Keratinocyte (primary cell): ENCODE measurements around the gene PANX2. TPM values are rescaled to one million over a fixed set of nuclear protein-coding genes. Genes with fewer than 3 reads are reported as not detected.
A peak's percentile ranks its signal among the peaks of the same experiment; 100 is the strongest.

Experiments used
- DNase-seq: peaks from one replicate; pipeline ENCODE4 v3.0.0-alpha.2; 2011; ENCODE audit warnings: low read depth, missing footprints, low spot score
- FAIRE-seq: peaks from 2 replicates; lab custom pipeline; 2011; peaks lifted over from hg19 to GRCh38; lab: Jason Lieb, UNC
- H2AFZ ChIP-seq: 2 replicates; pipeline ENCODE4 v1.6.0; 2012; ENCODE audit warnings: low read length, control low read depth, inconsistent platforms; ENCODE audit not compliant: control insufficient read depth
- H3K27ac ChIP-seq: 2 replicates; pipeline ENCODE4 v1.5.1; 2011; ENCODE audit warnings: low read length; ENCODE audit not compliant: control insufficient read depth, insufficient read depth
- H3K27me3 ChIP-seq: 3 replicates; pipeline ENCODE4 v1.6.0; 2011; ENCODE audit warnings: low read length; ENCODE audit not compliant: control insufficient read depth, insufficient read depth; ENCODE audit errors: extremely low read depth
- H3K36me3 ChIP-seq, 2 experiments: 2 replicates in 1 of 2; 3 replicates in 1 of 2; pipeline ENCODE4 v1.5.1; 2011; ENCODE audit warnings: low read length in 2 of 2, mild to moderate bottlenecking in 1 of 2; ENCODE audit not compliant: control insufficient read depth in 2 of 2, insufficient read depth in 2 of 2; ENCODE audit errors: extremely low read depth in 1 of 2
- H3K4me1 ChIP-seq: 3 replicates; pipeline ENCODE4 v1.5.1; 2011; ENCODE audit warnings: low read length; ENCODE audit not compliant: control insufficient read depth, insufficient read depth; ENCODE audit errors: extremely low read depth
- H3K4me2 ChIP-seq: 3 replicates; pipeline ENCODE4 v1.6.0; 2011; ENCODE audit warnings: low read depth, low read length; ENCODE audit not compliant: control insufficient read depth, insufficient read depth; ENCODE audit errors: extremely low read depth
- H3K4me3 ChIP-seq, 3 experiments: fragments of 200-600 bp in 1 of 3; sonication (generic) in 1 of 3; 2 replicates in 2 of 3; 3 replicates in 1 of 3; pipeline ENCODE4 v1.5.1; 2011 to 2016; ENCODE audit warnings: low read length in 3 of 3, mild to moderate bottlenecking in 3 of 3, control low read depth in 2 of 3, inconsistent platforms in 1 of 3, low read depth in 1 of 3, mixed read lengths in 1 of 3, mixed run types in 1 of 3, moderate library complexity in 1 of 3; ENCODE audit not compliant: control insufficient read depth in 2 of 3, insufficient read depth in 2 of 3; ENCODE audit errors: extremely low read depth in 1 of 3
- H3K79me2 ChIP-seq: 2 replicates; pipeline ENCODE4 v1.6.0; 2012; ENCODE audit warnings: low read length; ENCODE audit not compliant: control insufficient read depth, insufficient read depth
- H3K9ac ChIP-seq: 3 replicates; pipeline ENCODE4 v1.6.0; 2011; ENCODE audit warnings: low read length; ENCODE audit not compliant: control insufficient read depth, insufficient read depth; ENCODE audit errors: extremely low read depth
- H3K9me1 ChIP-seq: 3 replicates; pipeline ENCODE4 v1.6.0; 2011; ENCODE audit warnings: low read length; ENCODE audit not compliant: control insufficient read depth, insufficient read depth; ENCODE audit errors: extremely low read depth
- H3K9me3 ChIP-seq: 2 replicates; pipeline ENCODE4 v1.5.1; 2012; ENCODE audit warnings: low read depth, low read length; ENCODE audit not compliant: control insufficient read depth
- H4K20me1 ChIP-seq: 3 replicates; pipeline ENCODE4 v1.6.0; 2011; ENCODE audit warnings: low read length; ENCODE audit not compliant: control insufficient read depth, insufficient read depth; ENCODE audit errors: extremely low read depth
- EZH2 ChIP-seq: IDR thresholded peaks from one replicate; pipeline ENCODE4 v1.6.1; 2012; ENCODE audit warnings: inconsistent platforms, mild to moderate bottlenecking, low read length, moderate library complexity
- dilution Hi-C: fragments of 300-500 bp; cut with MboI; formaldehyde crosslinking; loops from one replicate; pipeline ENCODE4 v1.7.0; 2020; ENCODE audit warnings: low sequenced_read_pairs; ENCODE audit not compliant: extremely low pct_ligation_motif_present
- polyA plus RNA-seq, 5 experiments: library from polyadenylated mRNA; depleted of rRNA in 3 of 5; stranded (reverse) in 3 of 5; stranded (forward) in 1 of 5; unstranded in 1 of 5; fragments of >200 nt; gene quantifications; 1 replicate in 1 of 5; 2 replicates in 3 of 5; 3 replicates in 1 of 5; pipeline versions ENCODE4 v1.2.1 to v1.2.3, GENCODE V29; 2011 to 2012; ENCODE audit warnings: missing spikeins in 2 of 5, low read depth in 1 of 5, low replicate concordance in 1 of 5
- TF ChIP-seq, protein P1 (sequence below), 3 experiments: IDR thresholded peaks in 1 of 3; conservative IDR thresholded peaks in 1 of 3; optimal IDR thresholded peaks in 1 of 3; 2 replicates in 2 of 3; 3 replicates in 1 of 3; pipeline versions ENCODE3 to v1.5.1; 2011; ENCODE audit warnings: low read length in 3 of 3, mild to moderate bottlenecking in 3 of 3, moderate library complexity in 2 of 3, control low read depth in 1 of 3, inconsistent platforms in 1 of 3; ENCODE audit not compliant: insufficient read depth in 2 of 3; ENCODE audit errors: extremely low read depth in 1 of 3

The PANX2 gene
- polyA plus RNA-seq, 1 donor (not counting 4 experiments of a cell fraction or from before 2014, with no cell fraction given), result 0.22 TPM

DNA sequence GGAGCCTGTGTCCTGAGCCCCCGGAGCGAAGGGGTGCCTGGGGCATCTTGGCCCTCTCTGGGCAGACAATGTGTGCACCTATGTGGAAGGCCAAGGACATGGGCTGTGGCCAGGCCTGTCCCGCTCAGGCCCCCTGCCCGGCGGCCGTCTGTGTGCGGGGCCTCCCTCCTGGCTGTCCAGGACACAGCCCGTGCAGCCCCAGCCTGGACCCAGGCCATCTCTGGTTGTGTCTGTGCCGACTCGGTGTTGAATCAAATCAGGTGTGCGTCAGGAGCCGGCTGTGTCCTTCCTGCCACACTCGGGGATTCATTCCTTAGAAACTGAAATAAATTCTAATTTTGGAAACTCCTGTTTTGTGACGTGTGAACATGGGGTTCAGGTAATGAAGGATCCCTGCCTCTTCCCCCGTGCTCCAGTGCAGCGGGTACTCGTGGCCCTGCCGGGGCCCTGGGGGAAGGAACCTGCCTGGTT lies 28.8 kb downstream of the PANX2 start:
- peaks cover 13% of the 10 kb centered on the region for H3K79me2 ChIP-seq
- peak overlapping the region; percentile 9 for H3K9ac ChIP-seq
- peaks cover 11% of the 10 kb centered on the region for H3K4me1 ChIP-seq
- no peaks in the 10 kb centered on the region for H4K20me1 ChIP-seq
- H3K9me1 ChIP-seq, result peaks cover 2% of the 10 kb centered on the region
- TF ChIP-seq, protein P1, sequence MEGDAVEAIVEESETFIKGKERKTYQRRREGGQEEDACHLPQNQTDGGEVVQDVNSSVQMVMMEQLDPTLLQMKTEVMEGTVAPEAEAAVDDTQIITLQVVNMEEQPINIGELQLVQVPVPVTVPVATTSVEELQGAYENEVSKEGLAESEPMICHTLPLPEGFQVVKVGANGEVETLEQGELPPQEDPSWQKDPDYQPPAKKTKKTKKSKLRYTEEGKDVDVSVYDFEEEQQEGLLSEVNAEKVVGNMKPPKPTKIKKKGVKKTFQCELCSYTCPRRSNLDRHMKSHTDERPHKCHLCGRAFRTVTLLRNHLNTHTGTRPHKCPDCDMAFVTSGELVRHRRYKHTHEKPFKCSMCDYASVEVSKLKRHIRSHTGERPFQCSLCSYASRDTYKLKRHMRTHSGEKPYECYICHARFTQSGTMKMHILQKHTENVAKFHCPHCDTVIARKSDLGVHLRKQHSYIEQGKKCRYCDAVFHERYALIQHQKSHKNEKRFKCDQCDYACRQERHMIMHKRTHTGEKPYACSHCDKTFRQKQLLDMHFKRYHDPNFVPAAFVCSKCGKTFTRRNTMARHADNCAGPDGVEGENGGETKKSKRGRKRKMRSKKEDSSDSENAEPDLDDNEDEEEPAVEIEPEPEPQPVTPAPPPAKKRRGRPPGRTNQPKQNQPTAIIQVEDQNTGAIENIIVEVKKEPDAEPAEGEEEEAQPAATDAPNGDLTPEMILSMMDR (optimal IDR thresholded peaks at IDR 0.05 in 1 of 3, IDR thresholded peaks at IDR 0.05 in 1 of 3, conservative IDR thresholded peaks at IDR 0.05 in 1 of 3; ENCODE audit: extremely low read depth in 1 of 3, insufficient read depth in 2 of 3, low read length in 3 of 3), result no peak
- TF ChIP-seq EZH2, result no peak
- dilution Hi-C loops, result no loop called here
- no peak overlapping the region for H3K27ac ChIP-seq
- DNase-seq (no peak), FAIRE-seq (no peak)
- H3K9me3 ChIP-seq, result no peaks in the 10 kb centered on the region
- H3K4me3 ChIP-seq, result no peak overlapping the region
- no peaks in the 10 kb centered on the region for H3K27me3 ChIP-seq
- H3K4me2 ChIP-seq, result no peak overlapping the region
- H3K36me3 ChIP-seq, result peaks cover 8 to 30% of the 10 kb centered on the region in 2 experiments
- no peak overlapping the region for H2AFZ ChIP-seq

DNA sequence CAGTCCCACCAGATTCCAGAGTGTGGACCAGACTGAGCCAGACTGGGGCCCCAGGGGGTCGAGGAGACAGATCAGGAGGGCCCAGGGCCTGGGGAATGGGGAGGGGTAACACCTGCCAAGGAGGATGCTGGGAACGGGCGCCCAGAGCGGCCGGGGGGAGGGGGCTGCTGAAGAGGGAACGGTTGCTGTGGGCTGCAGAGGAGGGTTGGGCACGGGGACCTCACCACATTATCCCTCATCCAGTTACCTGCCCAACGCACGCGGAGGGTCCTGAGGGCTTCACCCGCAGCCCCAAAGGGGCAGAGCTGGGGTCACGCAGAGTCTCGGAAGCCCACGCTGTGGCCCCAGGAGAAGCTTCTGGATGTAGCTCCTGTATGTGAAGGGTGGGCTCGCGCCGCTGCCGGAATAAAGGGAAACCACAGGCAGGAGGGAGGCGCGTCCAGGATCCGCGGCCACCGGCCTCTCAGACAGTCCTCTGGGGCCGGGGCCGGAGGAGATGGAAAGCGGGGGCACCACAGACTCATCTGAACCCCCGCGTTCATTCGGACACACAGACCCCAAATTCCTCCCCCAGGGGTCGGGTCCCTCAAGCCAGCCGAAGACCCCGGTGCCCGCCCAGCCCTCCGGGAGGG lies 29.4 kb downstream of the PANX2 start:
- H3K36me3 ChIP-seq, result peaks cover 5 to 28% of the 10 kb centered on the region in 2 experiments
- no peaks in the 10 kb centered on the region for H3K9me3 ChIP-seq
- dilution Hi-C loops, result no loop called here
- TF ChIP-seq, protein P1 (optimal IDR thresholded peaks at IDR 0.05 in 1 of 3, IDR thresholded peaks at IDR 0.05 in 1 of 3, conservative IDR thresholded peaks at IDR 0.05 in 1 of 3; ENCODE audit: extremely low read depth in 1 of 3, insufficient read depth in 2 of 3, low read length in 3 of 3), result no peak
- no peak for TF ChIP-seq EZH2
- H3K9me1 ChIP-seq, result peaks cover 2% of the 10 kb centered on the region
- H3K4me1 ChIP-seq, result peaks cover 11% of the 10 kb centered on the region
- peaks cover 15% of the 10 kb centered on the region for H3K79me2 ChIP-seq
- H3K27me3 ChIP-seq, result no peaks in the 10 kb centered on the region
- H4K20me1 ChIP-seq, result no peaks in the 10 kb centered on the region
- peak overlapping the region; percentile 63 for H2AFZ ChIP-seq
- peak overlapping the region; percentile 20 for H3K27ac ChIP-seq
- no peak for DNase-seq
- peak overlapping the region; percentile 66 for H3K9ac ChIP-seq
- H3K4me2 ChIP-seq, result peak overlapping the region; percentile 70
- peak overlapping the region; percentile 54 to 64 (median 62) for H3K4me3 ChIP-seq
- no peak for FAIRE-seq
